HG02870 (cell line): Measurements from ENCODE around the gene ACTR1B.
"Not testable (repeated sequence)": the region's sequence is repeated elsewhere in the genome, so short reads cannot be mapped to it uniquely, and the experiment has no call there.

Source experiments
- ATAC-seq: cut with Tn5 transposase; IDR thresholded peaks from one replicate; pipeline ENCODE4 v1.9.1; 2021; ENCODE audit warnings: mild to moderate bottlenecking, moderate library complexity; ENCODE audit not compliant: unreplicated experiment

ACTR1B gene

DNA sequence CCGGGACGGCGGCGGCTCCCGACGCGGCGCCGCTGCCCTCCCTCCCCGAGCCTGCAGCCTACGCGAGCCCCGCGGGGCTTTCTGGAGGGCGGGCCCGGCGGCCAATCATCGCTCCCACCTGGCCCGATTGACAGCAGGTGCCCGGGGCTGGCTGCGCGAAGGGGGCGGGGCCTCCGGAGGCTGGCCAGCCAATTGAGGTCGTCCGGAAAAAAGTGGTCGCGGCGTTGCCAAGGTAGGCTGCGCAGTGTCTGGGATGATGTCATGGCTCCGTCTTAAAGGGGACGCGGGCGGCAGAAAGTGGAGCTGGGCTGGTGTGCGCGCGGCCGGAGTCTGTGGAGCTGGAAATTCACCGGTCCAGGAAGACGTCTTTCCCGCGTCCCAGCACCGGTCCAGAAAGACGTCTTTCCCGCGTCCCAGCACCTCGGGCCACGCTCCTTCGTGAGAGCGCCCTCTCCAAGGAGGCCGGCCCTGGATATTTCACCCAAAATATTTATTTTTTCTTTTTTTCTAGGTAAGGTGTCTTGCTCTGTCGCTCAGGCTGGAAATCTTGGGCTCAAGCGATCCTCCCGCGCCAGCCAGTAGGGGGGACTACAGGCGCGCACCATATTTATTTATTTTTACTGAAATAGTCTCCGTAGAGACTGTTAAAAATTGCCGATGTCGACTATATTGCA, at the start of gene ACTR1B:
TSS of gene ACTR1B (minus strand) at position 83 of the 674 bp plus-strand sequence. CDS start 154 bp downstream, outside the sequence.
- peak; percentile 76 for ATAC-seq

DNA sequence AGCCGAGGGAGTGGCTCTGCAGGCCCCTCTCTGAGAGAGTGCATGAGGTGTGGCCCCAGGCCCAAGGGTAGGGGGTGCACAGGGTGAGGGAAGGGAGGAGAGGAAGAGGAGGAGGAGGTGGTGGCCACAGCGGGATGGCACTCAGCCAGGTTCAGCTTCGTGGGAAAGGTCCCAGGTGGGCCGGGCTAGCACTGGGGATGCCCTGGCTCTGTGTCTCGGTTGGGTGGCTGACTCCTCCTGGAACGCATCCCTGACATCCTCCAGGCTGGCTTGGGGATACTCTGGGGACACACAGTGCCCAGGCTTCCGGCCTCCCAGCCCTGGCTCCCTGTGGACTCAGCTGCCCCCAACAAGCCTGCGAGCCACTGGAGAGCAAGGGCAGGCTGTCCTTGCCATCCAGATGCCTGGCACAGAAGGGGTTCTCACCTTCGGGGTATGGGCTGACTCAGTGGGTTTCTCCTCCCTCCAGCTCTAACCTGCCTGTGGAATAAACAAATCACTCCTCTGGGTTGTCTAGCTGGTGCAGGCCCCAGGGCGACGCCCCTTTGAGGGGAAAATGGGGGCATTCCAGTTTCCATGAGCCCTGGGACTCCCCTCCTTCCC, 49.0 kb upstream of the ACTR1B start:
- ATAC-seq, result no peak

DNA sequence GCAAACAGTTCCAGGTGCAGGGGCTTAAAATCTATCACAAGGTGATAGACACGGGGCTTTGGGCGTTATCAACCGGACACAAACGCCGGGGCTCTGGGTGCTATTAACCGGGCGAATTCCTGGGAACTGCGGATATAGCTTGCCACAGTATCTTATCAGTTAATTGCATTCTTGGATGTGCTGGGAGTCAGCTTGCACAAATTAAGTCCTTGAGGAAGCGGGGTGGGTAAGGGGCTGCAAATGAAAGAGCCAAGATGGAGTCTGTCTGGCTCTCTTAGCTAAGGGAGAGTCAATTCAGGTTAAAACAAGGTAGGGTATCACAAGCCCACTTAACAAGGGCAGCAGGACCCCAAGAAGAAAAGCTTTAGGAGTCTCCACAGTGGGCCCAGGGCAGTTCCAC, 48.3 kb upstream of the ACTR1B start:
- ATAC-seq, result not testable (repeated sequence)

DNA sequence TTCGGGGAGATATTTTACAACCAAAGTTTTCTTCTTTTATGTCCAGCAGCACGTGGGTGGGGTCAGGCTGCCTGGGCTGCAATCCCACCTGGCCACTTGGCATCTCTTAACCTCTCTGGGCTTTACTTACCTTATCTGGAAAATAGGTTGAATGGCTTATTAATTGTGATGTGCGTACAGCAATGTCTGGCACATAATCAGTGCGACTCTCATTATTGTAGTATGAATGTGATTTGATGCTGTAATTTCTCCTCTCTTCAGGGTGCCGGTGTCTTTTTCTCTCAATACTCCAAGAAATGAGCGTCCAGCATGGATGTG, 47.5 kb upstream of the ACTR1B start:
- ATAC-seq, result no peak

DNA sequence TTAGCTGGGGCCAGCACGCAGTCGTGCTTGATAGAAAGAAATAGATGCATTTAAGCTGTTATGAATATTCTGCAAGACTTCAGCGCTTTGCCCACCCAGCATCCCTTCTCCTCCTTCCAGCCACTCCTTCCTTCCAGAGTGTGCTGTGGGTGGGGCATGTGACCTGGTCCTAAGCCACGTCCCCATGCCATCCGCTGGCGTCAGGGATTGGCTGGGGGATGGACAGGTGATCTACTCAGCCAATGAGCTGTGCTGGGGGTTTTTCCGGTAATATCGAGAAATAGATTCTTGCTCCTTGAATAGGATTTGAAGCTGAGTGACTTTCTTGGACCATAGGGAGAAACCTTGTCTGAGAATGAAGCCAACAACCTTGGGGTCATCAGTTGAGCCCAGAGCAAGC, 44.8 kb upstream of the ACTR1B start:
- no peak for ATAC-seq

DNA sequence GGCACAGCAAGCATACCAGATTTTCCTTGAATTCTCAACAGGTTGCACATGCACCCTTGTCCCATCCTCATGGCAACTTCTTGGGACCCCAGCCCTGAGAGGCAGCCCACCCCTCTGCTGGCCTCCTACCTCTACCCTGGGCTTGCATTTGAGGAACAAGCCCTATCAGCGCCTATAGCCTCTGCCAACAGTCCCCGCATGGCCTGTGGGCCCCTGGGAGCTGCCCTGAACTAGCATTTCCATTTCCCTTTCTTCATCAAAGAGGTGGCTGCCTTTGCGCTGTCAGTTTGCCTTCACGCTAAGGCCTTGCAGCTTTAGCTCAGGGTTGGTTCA, 44.2 kb upstream of the ACTR1B start:
- no peak for ATAC-seq

DNA sequence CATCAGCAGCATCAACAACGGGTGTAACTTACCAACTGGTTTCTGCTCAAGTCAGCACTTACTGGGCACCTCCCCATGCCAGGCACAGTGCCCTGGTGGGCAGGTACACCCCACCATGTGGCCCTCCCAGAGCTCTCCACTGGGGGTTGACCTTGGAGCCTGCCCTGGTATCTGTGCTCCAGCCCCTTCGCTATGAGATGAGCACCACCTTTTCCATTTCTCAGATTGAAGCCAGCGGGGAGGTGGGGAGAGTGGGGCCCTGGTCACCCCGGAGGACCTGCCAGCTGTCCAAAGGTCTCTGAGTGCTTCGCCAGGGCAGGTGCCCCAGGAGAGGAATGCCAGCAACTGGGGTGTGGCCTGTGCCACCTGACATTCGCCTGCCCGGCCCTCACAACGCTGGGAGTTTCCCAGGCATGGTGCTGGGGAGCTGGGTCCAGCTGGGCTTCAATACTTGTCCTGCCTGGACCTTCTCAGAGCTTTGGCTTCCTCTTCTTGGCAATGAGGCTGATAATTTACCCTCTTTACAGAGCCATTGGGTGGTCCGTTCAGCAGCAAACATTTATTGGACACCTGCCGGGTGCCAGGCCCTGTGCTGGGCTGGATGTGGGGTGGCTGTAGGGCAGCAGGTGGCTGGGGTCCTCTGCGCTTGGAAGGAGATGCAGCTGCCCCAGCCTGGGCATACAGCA, 43.7 kb upstream of the ACTR1B start:
- no peak for ATAC-seq

DNA sequence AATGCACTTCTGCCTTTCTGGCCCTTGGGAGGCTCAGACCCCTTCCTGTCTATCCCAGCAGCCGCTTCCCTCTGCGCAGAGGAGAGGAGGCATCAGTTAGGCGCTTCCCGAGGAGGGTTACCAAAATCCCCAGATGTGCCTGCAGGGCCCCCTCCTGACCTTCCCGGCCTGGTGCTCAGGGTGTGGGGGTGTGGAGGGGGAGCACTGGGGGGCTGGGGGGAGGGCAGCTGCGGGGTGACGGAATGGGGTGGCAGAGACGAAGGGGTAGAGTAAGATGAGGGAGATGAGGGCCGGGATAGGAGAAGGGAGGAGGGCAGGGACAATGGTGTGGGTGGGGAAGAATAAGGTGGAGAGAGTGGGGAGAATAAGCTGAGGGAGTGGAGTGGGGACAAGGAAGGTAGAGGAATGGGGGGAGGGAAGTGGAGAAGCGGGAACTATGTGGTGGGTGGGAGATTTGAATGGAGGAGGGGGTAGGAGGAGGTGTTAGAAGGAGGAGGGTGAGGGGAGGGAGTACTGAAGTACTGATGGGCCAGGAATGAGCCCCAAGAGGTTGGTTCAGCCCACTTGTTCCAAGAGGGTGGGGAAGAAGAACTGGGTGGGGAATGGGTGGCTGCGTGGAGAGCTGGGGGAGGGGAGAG, 43.0 kb upstream of the ACTR1B start:
- no peak for ATAC-seq

DNA sequence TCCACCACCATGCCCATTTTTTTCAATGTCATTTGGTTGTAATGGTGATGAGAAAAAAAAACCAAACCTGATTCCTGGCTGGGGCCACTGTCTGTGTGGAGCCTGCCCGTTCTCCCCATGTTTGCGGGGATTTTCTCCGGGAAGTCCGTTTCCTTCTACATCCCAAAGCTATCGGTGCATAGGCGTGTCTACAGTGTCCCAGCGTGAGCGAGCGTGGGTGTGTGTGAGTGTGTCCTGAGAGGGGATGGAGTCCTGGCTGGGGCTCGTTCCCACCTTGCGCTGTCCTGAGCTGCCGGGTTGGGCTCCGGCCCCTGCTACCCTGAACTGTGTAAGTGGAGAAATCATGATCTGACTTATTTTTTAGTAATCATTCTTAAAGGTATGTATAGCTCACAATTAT, 42.3 kb upstream of the ACTR1B start:
- no peak for ATAC-seq

DNA sequence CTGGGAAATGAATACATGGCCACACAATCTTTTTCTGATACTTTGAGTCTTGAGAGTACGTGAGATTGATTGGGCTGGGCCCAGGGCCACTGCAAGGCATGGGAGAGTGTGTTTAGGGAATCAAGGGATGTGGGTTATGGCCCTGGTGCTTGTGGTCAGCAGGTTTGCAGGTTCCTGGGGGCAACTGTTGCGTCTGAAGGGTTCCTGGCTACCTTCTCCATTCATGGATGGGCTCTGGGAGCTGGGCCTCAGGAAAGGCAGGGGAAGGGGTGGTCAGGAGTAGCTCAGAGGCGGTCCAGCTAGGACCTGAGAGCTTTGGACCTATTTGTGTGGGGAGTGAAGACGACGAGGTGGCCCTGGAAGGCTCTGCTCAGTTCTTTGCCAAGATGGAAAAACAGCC, 41.1 kb upstream of the ACTR1B start:
- ATAC-seq, result no peak

DNA sequence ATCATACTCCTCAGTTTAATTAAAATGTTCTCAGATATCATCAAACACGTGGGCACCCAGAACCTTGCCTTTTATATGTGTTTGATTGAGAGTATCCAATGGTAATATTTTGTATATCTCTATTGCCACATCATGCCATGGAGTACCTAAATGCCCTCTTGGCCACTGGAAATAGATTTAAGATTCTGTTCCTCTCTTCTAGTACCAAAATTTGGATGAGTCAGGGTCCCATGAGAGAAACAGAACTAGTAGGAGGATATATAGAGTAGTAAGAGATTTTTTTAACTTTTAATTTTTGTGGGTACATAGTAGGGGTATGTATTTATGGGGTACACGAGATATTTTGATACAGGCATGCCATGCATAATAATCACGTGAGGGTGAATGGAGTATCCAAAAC, 39.9 kb upstream of the ACTR1B start:
- ATAC-seq, result no peak

DNA sequence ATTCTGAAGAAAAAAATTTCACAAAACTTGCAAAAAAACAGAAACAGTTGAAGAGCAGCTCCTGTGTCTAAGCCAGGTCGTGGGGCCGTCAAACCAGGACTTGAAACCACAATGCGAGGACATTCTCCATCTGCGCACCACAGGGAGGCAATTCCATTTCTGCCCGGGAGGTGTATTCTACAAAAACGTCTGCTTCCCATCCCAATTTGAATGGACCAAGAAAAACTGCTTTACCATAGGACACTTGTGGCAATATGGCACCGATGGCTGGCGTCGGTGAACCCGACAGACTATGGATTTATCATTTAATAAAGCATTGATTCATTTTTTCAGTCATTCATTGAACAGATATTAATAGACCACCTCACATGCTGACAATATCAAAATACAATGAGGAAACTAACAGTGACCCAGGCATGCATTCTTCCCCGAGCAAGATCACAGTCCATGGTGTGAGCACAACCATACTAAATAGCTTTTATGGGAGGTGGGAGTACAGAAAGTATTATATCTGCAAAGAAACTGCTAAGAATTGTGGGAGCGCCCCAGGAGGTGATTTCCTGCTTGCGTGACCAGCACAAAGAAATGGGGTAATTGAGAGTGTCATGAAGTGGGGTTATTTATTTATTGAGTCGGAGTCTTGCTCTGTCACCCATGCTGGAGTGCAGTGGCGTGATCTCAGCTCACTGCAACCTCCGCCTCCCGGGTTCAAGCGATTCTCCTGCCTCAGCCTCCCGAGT, 39.1 kb upstream of the ACTR1B start:
- ATAC-seq, result no peak

DNA sequence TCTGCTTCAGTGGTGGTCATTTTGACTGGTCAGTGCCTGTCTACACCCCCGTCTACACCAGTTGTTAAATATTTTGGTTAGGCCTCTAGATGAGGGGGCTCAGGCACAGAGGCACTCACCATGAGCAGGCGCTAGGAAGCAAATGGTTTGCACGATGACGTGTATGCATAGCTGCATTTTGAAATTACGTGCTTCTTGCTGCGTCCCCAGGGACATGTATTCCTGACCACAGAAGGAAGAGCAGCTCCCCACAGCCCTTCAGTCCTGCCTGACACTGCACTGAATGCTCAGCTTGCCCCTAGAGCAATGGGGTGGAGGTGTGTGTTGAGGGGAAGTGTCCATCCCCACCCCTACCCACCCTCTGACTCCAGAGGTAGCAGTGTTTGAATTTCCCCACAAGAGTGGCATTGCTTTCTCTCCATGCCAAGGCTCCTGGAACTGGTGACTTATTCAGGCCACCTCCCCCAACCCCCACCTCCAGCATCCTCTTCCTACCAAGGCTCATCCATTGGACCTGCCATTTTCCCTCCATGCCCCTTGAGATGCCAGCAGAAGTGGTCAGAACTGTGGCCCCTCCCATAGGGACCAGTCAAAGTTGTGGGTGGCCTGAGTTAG, 38.1 kb upstream of the ACTR1B start:
- no peak for ATAC-seq

DNA sequence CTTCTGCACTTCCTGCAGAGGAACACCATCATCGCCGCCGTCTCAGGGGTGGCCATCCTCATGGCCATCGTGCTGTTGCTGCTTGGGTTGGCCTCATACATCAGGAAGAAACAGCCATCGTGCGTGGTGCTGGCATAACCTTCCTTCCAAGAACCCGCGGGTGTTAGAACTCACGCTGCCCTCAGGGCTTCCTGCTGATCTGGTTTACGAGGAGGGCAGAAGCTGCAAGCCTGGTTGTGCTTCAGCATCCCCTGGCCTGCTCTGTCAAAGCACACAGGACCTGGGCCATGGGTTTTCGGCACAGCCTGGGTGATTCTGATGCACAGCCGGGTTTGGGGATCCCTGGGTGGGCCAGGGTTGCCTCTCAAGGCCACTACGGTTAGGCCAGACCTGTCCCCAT, 37.3 kb upstream of the ACTR1B start:
- ATAC-seq, result no peak

DNA sequence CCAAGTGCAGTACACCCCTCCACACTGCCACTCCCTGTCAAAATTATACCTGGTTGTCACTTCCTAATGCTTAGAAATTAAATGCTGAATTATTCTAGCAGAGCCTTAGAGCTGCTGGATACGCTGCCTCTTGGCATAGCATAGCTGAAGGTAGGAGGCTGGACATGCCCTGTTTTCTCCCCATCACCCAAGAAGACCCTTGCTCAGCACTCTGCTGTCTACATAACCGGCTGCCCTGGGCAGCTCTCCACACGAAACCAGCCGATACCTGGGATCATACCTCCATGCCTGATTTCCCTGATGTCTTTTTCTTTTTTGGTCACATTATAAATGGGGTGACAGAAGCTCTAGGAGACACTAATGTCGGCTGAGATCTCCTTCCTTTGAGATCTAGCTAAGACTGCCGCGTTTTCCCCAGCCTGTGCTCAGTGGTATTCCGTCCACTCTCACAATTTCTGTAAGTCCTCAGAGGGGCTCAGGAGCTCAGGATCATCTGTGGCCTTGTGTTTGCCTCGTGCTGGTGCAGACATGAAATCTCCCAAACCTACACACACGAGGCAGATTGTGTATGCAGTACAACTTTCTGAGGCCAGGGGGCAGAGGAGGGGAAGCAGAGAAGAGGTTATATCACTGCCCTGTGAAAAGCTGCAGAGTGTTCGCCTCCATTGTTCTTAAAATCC, 36.1 kb upstream of the ACTR1B start:
- peak; percentile 59 for ATAC-seq

DNA sequence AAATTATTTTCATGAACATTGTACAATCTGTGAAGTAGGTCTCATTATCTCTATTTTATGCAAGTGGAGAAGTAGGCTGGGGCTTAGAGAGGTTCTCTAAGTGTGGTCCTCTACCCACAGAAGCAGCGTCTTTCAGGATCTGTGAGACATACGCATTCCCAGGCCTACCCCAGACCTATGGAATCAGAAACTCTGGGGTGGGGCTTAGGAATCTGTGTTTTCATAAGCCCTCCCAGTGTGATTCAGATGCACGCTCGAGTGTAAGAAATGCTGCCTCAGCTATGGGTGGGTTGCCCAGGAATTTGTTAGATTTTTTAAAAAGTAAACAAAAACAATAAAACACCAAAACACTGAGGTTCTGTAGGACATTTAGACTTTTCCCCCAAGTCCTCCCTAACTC, 34.7 kb upstream of the ACTR1B start:
- no peak for ATAC-seq

DNA sequence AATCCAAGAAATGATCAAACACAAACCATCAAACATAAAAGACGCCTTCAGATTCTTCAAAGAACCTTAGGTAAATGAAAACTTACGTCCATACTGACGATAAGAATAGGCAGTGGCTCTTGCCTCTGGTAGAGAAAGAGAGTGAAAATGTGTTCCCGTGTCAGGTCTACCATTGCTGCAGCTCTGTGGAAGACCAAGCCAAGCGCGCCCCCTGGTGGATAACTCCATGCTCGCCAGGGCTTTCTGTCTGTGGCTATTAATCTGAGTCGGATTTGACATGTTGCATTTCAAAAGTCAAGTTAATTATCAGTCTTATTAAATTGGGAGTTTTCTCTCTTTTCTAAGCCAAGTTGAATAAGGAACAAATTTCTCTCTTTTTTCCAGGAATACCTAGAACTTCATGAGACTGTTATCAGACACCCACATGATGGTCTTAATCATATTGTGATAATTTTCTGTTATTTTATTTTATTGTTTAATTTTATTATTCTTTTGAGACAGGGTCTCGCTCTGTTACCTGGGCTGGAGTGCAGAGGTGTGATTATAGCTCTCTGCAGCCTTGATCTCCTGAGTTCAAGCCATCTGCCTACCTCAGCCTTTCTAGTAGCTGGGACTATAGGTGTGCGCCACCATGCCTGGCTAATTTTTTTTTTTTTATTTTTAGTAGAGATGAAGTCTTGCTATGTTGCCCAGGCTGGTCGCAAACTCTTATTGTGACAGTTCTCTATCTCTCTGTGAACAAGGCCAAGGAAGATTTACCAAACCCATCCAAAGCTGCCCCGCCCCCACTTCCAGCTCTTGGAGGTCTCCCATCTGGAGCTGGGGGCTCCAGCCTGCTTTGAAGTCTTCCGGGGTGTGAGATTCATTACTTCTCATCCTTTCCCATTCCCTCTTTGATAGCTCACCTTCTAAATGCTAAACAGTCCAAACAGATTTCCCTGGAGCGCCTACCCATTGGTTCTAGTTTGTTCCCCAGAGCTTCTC, 33.7 kb upstream of the ACTR1B start:
- ATAC-seq, result peak; percentile 73

DNA sequence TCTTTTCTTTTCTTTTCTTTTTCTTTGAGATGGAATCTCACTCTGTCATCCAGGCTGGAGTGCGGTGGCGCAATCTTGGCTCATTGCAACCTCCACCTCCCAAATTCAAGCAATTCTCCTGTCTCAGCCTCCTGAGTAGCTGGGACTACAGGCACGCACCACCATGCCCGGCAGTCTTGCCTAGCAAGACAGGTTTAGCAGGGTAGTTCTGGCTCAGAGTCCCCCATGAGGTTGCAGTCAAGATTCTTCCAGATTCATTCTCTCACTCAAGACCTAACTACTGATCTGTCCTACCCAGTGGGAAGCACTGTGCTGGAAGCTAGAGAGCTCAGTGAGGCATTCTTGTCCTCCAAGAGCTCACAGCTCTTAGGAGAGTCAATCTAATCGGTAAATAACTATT, 31.9 kb upstream of the ACTR1B start:
- ATAC-seq, result no peak

DNA sequence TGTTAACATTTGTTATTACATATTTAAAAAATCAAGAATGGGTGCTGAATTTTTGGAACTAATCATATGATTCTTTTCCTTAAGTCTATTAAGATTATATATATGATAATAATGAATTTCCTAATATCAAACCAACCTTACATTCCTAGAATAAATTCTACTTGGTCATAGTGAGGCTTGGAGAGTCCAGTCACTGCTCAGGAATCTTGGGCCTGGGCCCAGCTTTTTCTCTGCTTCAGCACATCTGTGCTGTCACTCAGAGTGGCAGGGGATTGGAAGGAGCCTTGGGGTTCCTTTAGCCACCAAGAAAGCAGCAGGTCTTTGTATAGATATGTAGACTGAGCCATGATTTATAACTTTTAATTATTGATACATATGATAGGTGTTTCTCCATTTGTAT, 29.6 kb upstream of the ACTR1B start:
- no peak for ATAC-seq
